HCT116 (cell line): ENCODE measurements around the gene ALK. TPM values are rescaled to one million over a fixed set of nuclear protein-coding genes. Genes with fewer than 3 reads are reported as not detected.

ENCODE experiments used
- ATAC-seq: fragments of 200-7000 bp; cut with Tn5 transposase; 2 replicates; pipeline ENCODE4 v1.9.1; 2020; ENCODE audit warnings: mild to moderate bottlenecking, moderate library complexity
- BruUV-seq: library from RNA; stranded (reverse); fragments of 400-500 nt; replicated peaks from 2 replicates; lab custom pipeline; 2021; lab: Mats Ljungman, UMichigan
- CTCF ChIA-PET: fragments of 300-600 bp; sonication (Branson Sonifier 250); formaldehyde crosslinking; loops from one replicate; lab custom pipeline; 2021; ENCODE audit warnings: antibody characterized with exemption; lab: Charles Lee
- POLR2A ChIA-PET: fragments of 300-600, 350-600 bp; sonication (Branson Sonifier 250); formaldehyde crosslinking; loops from one replicate; lab custom pipeline; 2021; ENCODE audit warnings: antibody characterized with exemption; lab: Charles Lee
- RAD21 ChIA-PET, 2 experiments: fragments of 300-600 bp; sonication (Branson Sonifier 250); formaldehyde crosslinking; loops; one replicate each; lab custom pipeline; 2023; ENCODE audit warnings: low total read pairs in 2 of 2; ENCODE audit not compliant: uncharacterized antibody in 2 of 2, unreplicated experiment in 2 of 2, low non-redundant PET in 1 of 2; lab: Charles Lee
- DNase-seq: peaks from one replicate; pipeline ENCODE4 v3.0.0-alpha.2; 2010; ENCODE audit warnings: low read depth, low spot score
- H2AFZ ChIP-seq: fragments of 200-600 bp; shearing (Covaris generic), sonication (generic); 2 replicates; pipeline ENCODE4 v1.6.1; 2017; ENCODE audit warnings: low read depth, mixed run types, mixed read lengths, antibody characterized with exemption, low read length; ENCODE audit not compliant: poor library complexity, severe bottlenecking
- H3K27ac ChIP-seq: 2 replicates; pipeline ENCODE4 v1.5.1; 2012; ENCODE audit warnings: low read depth, low read length
- H3K27me3 ChIP-seq: fragments of 200-600 bp; sonication (generic); 2 replicates; pipeline ENCODE4 v1.6.1; 2016; ENCODE audit warnings: mixed run types, low read length, mixed read lengths; ENCODE audit not compliant: insufficient read depth
- H3K36me3 ChIP-seq, 2 experiments: fragments of 200-500 bp in 1 of 2; fragments of 200-600 bp in 1 of 2; sonication (Bioruptor generic) in 1 of 2; sonication (generic) in 1 of 2; 2 replicates each; pipeline versions ENCODE4 v1.5.1 to v1.6.1; 2014 to 2016; ENCODE audit warnings: low read length in 2 of 2, inconsistent platforms in 1 of 2, mixed read lengths in 1 of 2, mixed run types in 1 of 2; ENCODE audit not compliant: insufficient read depth in 2 of 2, control insufficient read depth in 1 of 2
- H3K4me1 ChIP-seq, 2 experiments: fragments of 200-600 bp in 1 of 2; sonication (generic) in 1 of 2; 2 replicates each; pipeline versions ENCODE4 v1.5.1 to v1.6.1; 2012 to 2017; ENCODE audit warnings: low read length in 2 of 2, inconsistent platforms in 1 of 2, mild to moderate bottlenecking in 1 of 2, mixed read lengths in 1 of 2, mixed run types in 1 of 2, moderate library complexity in 1 of 2; ENCODE audit not compliant: insufficient read depth in 2 of 2, control insufficient read depth in 1 of 2
- H3K4me2 ChIP-seq: fragments of 200-600 bp; sonication (generic); 2 replicates; pipeline ENCODE4 v1.6.1; 2017; ENCODE audit warnings: mixed run types, low read length, mixed read lengths
- H3K4me3 ChIP-seq, 2 experiments: fragments of 200-600 bp in 1 of 2; sonication (generic) in 1 of 2; replicated peaks in 1 of 2; 2 replicates each; pipeline ENCODE4 v1.5.1; 2011 to 2016; ENCODE audit warnings: low read length in 2 of 2, control low read depth in 1 of 2, low read depth in 1 of 2, mild to moderate bottlenecking in 1 of 2, mixed read lengths in 1 of 2, mixed run types in 1 of 2
- H3K79me2 ChIP-seq: fragments of 200-600 bp; sonication (generic); 2 replicates; pipeline ENCODE4 v1.6.1; 2017; ENCODE audit warnings: mild to moderate bottlenecking, mixed run types, low read length, moderate library complexity, mixed read lengths; ENCODE audit not compliant: insufficient read depth
- H3K9ac ChIP-seq: fragments of 200-600 bp; sonication (generic); 2 replicates; pipeline ENCODE4 v1.6.1; 2016; ENCODE audit warnings: low read length, mixed read lengths
- H3K9me2 ChIP-seq: fragments of 200-600 bp; sonication (generic), shearing (Covaris generic); 2 replicates; pipeline ENCODE4 v1.6.1; 2017; ENCODE audit warnings: mixed run types, mild to moderate bottlenecking, moderate library complexity; ENCODE audit not compliant: insufficient read depth
- H3K9me3 ChIP-seq, 2 experiments: fragments of 200-500 bp in 1 of 2; fragments of 200-600 bp in 1 of 2; sonication (Bioruptor generic) in 1 of 2; sonication (generic) in 1 of 2; 2 replicates each; pipeline ENCODE4 v1.6.1; 2014 to 2017; ENCODE audit warnings: low read length in 2 of 2, mixed read lengths in 2 of 2, inconsistent platforms in 1 of 2, low read depth in 1 of 2, mild to moderate bottlenecking in 1 of 2, mixed run types in 1 of 2, moderate library complexity in 1 of 2; ENCODE audit not compliant: control insufficient read depth in 1 of 2, insufficient read depth in 1 of 2
- H4K20me1 ChIP-seq: fragments of 200-600 bp; sonication (generic), shearing (Covaris generic); 2 replicates; pipeline ENCODE4 v1.6.1; 2017; ENCODE audit warnings: mixed run types, mild to moderate bottlenecking, moderate library complexity; ENCODE audit not compliant: insufficient read depth
- ATF3 ChIP-seq: IDR thresholded peaks from 2 replicates; pipeline ENCODE4 v1.6.1; 2012
- CEBPB ChIP-seq: IDR thresholded peaks from 2 replicates; pipeline ENCODE4 v1.6.1; 2012; ENCODE audit warnings: low read depth
- CTCF ChIP-seq, 3 experiments: fragments of 200-600 bp in 1 of 3; sonication (generic) in 1 of 3; IDR thresholded peaks in 2 of 3; conservative IDR thresholded peaks in 1 of 3; 2 replicates each; pipeline ENCODE4 v1.5.1; 2012 to 2017; ENCODE audit warnings: low read depth in 2 of 3, low read length in 2 of 3, antibody characterized with exemption in 1 of 3, borderline replicate concordance in 1 of 3, control low read depth in 1 of 3, mild to moderate bottlenecking in 1 of 3, mixed read lengths in 1 of 3, mixed run types in 1 of 3, moderate library complexity in 1 of 3; ENCODE audit not compliant: insufficient read depth in 1 of 3
- EGR1 ChIP-seq: IDR thresholded peaks from 2 replicates; pipeline ENCODE4 v1.6.1; 2012; ENCODE audit warnings: low read depth
- EZH2 ChIP-seq: fragments of 200-600 bp; sonication (generic); IDR thresholded peaks from 2 replicates; pipeline ENCODE4 v1.6.1; 2017; ENCODE audit warnings: antibody characterized with exemption, mixed run types
- FOSL1 ChIP-seq: IDR thresholded peaks from 2 replicates; pipeline ENCODE4 v1.6.1; 2012; ENCODE audit warnings: low read depth
- JUND ChIP-seq: IDR thresholded peaks from 2 replicates; pipeline ENCODE4 v1.6.1; 2012
- POLR2A ChIP-seq: IDR thresholded peaks from 2 replicates; pipeline ENCODE4 v1.7.0; 2011; ENCODE audit warnings: borderline replicate concordance; ENCODE audit not compliant: insufficient read depth, insufficient read length; ENCODE audit errors: extremely low read depth
- POLR2AphosphoS5 ChIP-seq: IDR thresholded peaks from 2 replicates; pipeline ENCODE4 v1.6.1; 2011; ENCODE audit warnings: mild to moderate bottlenecking, low read depth, low read length, moderate library complexity
- RAD21 ChIP-seq: IDR thresholded peaks from 2 replicates; pipeline ENCODE4 v1.6.1; 2012; ENCODE audit warnings: low read depth, mild to moderate bottlenecking
- REST ChIP-seq: IDR thresholded peaks from 2 replicates; pipeline ENCODE4 v1.6.1; 2012; ENCODE audit warnings: low read depth
- SP1 ChIP-seq: IDR thresholded peaks from 2 replicates; pipeline ENCODE4 v1.6.1; 2012; ENCODE audit warnings: low read depth
- TCF7L2 ChIP-seq: IDR thresholded peaks from 2 replicates; pipeline ENCODE4 v1.7.0; 2011; ENCODE audit warnings: borderline replicate concordance, inconsistent platforms; ENCODE audit not compliant: insufficient read depth, insufficient read length; ENCODE audit errors: extremely low read depth
- YY1 ChIP-seq: IDR thresholded peaks from 2 replicates; pipeline ENCODE4 v1.6.1; 2011; ENCODE audit warnings: low read length, low read depth, moderate library complexity, mild to moderate bottlenecking; ENCODE audit not compliant: insufficient replicate concordance; ENCODE audit errors: extremely low read depth
- ZBTB33 ChIP-seq: IDR thresholded peaks from 2 replicates; pipeline ENCODE4 v1.6.1; 2011; ENCODE audit warnings: mild to moderate bottlenecking, low read length, moderate library complexity; ENCODE audit not compliant: insufficient replicate concordance; ENCODE audit errors: extremely low read depth
- ZFX ChIP-seq: fragments of 450-650 bp; IDR thresholded peaks from 2 replicates; pipeline ENCODE4 v1.6.1; 2017
- ZNF274 ChIP-seq: fragments of 200-500 bp; sonication (Bioruptor generic); IDR thresholded peaks from 2 replicates; pipeline ENCODE4 v1.6.1; 2014; ENCODE audit warnings: mild to moderate bottlenecking, low read depth, low read length, inconsistent platforms
- intact Hi-C: fragments of 100-400 bp; cut with micrococcal nuclease; formaldehyde crosslinking; loops from 2 replicates; pipeline ENCODE4 v1.10.0; 2022
- total RNA-seq: library from RNA; stranded (reverse); gene quantifications from one replicate; pipeline ENCODE4 v1.2.1, GENCODE V29; 2021; ENCODE audit not compliant: unreplicated experiment

Gene ALK
- total RNA-seq, 1 experiment from 2014 or later = not detected

- Histone ChIP-seq H4K20me1 (no peaks in the 10 kb centered on the region), H3K27me3 (peaks cover 45% of the 10 kb centered on the region; the same call in 1 of the 2 replicates), H3K4me1 (no peaks in the 10 kb centered on the region), H3K79me2 (no peaks in the 10 kb centered on the region), H2AFZ (no peak overlapping the region), H3K4me2 (no peak overlapping the region), H3K4me3 (no peak overlapping the region), H3K27ac (no peak overlapping the region), H3K9ac (no peak overlapping the region), H3K9me3 (no peaks in the 10 kb centered on the region), H3K36me3 (no peaks in the 10 kb centered on the region), H3K9me2 (no peaks in the 10 kb centered on the region)
- ATAC-seq (no peak), DNase-seq (no peak)
- ChIA-PET RAD21 (no interaction called here), POLR2A (no interaction called here), CTCF (no interaction called here)
- TF ChIP-seq ZFX = no peak
- no peak for TF ChIP-seq ZNF274
- no peak for TF ChIP-seq FOSL1
- no peak for TF ChIP-seq POLR2AphosphoS5
- TF ChIP-seq TCF7L2 = no peak
- TF ChIP-seq POLR2A = no peak
- TF ChIP-seq CEBPB = no peak
- no peak for TF ChIP-seq EZH2
- TF ChIP-seq JUND = no peak
- no peak for TF ChIP-seq ZBTB33
- TF ChIP-seq CTCF (IDR thresholded peaks at IDR 0.05 in 2 of 3, conservative IDR thresholded peaks at IDR 0.05 in 1 of 3; ENCODE audit: borderline replicate concordance in 1 of 3, insufficient read depth in 1 of 3, low read depth in 2 of 3, low read length in 2 of 3) = no peak
- TF ChIP-seq SP1 = no peak
- TF ChIP-seq YY1 = no peak
- TF ChIP-seq EGR1 = no peak
- no peak for TF ChIP-seq ATF3
- no peak for TF ChIP-seq RAD21
- no peak for TF ChIP-seq REST
- intact Hi-C loops = no loop called here
- BruUV-seq = no TSS peak
These were observed 150.5 kb downstream of the ALK start for GRCh38 chr2:29770846-29771245.
